Heart right ventricle (tissue), 16 donors: Measurements from ENCODE around the gene EGFLAM. TPM values are rescaled to one million over a fixed set of nuclear protein-coding genes. Genes with fewer than 3 reads are reported as not detected.

ENCODE experiments used
- ATAC-seq, 8 donors: fragments of 200-7000 bp; cut with Tn5 transposase; one replicate each; pipeline ENCODE4 v1.9.1; 2020; ENCODE audit warnings: mild to moderate bottlenecking in 8 of 8, moderate library complexity in 8 of 8, moderate number of reproducible peaks in 1 of 8
- DNase-seq, 2 donors: peaks; one replicate each; pipeline ENCODE4 v3.0.0-alpha.2; 2020
- H3K27ac ChIP-seq, 10 donors: fragments of 200-600 bp; sonication (generic) in 2 of 10; one replicate each; pipeline versions ENCODE4 v1.5.0 to v1.8.0; 2020 to 2022; ENCODE audit warnings: mild to moderate bottlenecking in 3 of 10
- H3K27me3 ChIP-seq, 7 donors: fragments of 200-600 bp; one replicate each; pipeline ENCODE4 v1.8.0; 2021 to 2022; ENCODE audit warnings: mild to moderate bottlenecking in 2 of 7
- H3K36me3 ChIP-seq, 9 donors: fragments of 200-600 bp; sonication (generic) in 1 of 9; one replicate each; pipeline versions ENCODE4 v1.5.0 to v1.8.0; 2020 to 2022; ENCODE audit warnings: mild to moderate bottlenecking in 2 of 9
- H3K4me1 ChIP-seq, 9 donors: fragments of 200-600 bp; sonication (generic) in 1 of 9; one replicate each; pipeline versions ENCODE4 v1.5.0 to v1.8.0; 2020 to 2022; ENCODE audit warnings: mild to moderate bottlenecking in 4 of 9
- H3K4me3 ChIP-seq, 10 donors: fragments of 200-600 bp; sonication (generic) in 2 of 10; one replicate each; pipeline versions ENCODE4 v1.5.0 to v1.8.0; 2020 to 2022; ENCODE audit warnings: mild to moderate bottlenecking in 7 of 10, moderate library complexity in 2 of 10
- H3K9me3 ChIP-seq, 11 donors: fragments of 200-600 bp in 10 of 11; sonication (generic) in 2 of 11; one replicate each; pipeline versions ENCODE4 v1.5.0 to v1.8.0; 2013 to 2022; ENCODE audit warnings: mild to moderate bottlenecking in 2 of 11, control low read depth in 1 of 11, moderate library complexity in 1 of 11
- CTCF ChIP-seq, 9 donors: fragments of 200-600 bp; sonication (generic) in 2 of 9; IDR thresholded peaks; one replicate each; pipeline versions ENCODE4 v1.5.0 to v1.8.0; 2021 to 2022; ENCODE audit warnings: antibody characterized with exemption in 9 of 9, mild to moderate bottlenecking in 5 of 9, moderate library complexity in 1 of 9
- WGBS, 2 donors: extraction: QIAGEN DNeasy Blood & Tissue Kit; methylation state at CpG; one replicate each; pipeline ENCODE4 v1.1.7; 2013; ENCODE audit warnings: inconsistent platforms in 1 of 2; 5-methylcytosine and 5-hydroxymethylcytosine counted together
- intact Hi-C, 10 donors: fragments of 100-400 bp; cut with DNase I; formaldehyde crosslinking; loops; one replicate each; pipeline versions ENCODE4 v1.11.1 to v1.14.2; 2022
- polyA plus RNA-seq, 2 donors: library from polyadenylated mRNA; stranded (reverse); fragments of 200-250 nt; gene quantifications; one replicate each; pipeline ENCODE4 v1.2.3, GENCODE V29; 2013
- total RNA-seq, 10 donors: library from RNA; stranded (reverse); fragmentation: NEBNext Ultra II Directional in 3 of 10; extraction: Animal tissue kit (Norgen Biotek cat#: 25700) in 3 of 10; gene quantifications; one replicate each; pipeline versions ENCODE4 v1.2.1 to v1.2.4, GENCODE V29; 2021 to 2023
- donor health status: Arrhythmogenic right ventricular cardiomyopathy.
- donor health status: ischemic (EF 13 %, LVEDD 7.1; RV severe dilation, severe dysfunction).
- donor health status: healthy with polysubstance abuse.
- donor health status: DM: no; HTN: yes; CAD: no.
- donor health status: DM: no; HTN: no; CAD: no.
- donor health status: ischemic (EF 25% LVEDD 6.9; RV normal size, moderate dysfunction).
- donor health status: ischemic (EF 25% LVEDD 5.7; RV mildly dilated, moderate dysfunction).
- donor health status: healthy.
- donor health status: DM: yes; HTN: yes; CAD: no.
- donor health status: Ischemic cardiomyopathy.
- donor health status: ischemic (EF 35%, LVEDD 5.7; RV mildly dilated, moderate dysfunction).
- donor health status: nonischemic (EF 11% LVEDD 7.7; RV severe dilation, severe dysfunction).
- donor health status: DM: yes; HTN: yes; CAD: no.
- donor health status: PGD.
- donor health status: ischemic (EF 29% LVEDD 5.4; RV normal size, mild dysfunction).
- donor health status: nonischemic (EF 23%, LVEDD 6.1; RV moderate dilation, normal function).

EGFLAM gene
- total and polyA plus RNA-seq, 12 donors: 3.4 to 15.3 (median 7.6) TPM

GRCh38 chr5:38259809-38260160 lies 1.4 kb downstream of the EGFLAM start:
- peak overlapping the region in 9 of 10 donors; percentile 1 to 67 (median 61) for H3K4me3 ChIP-seq
- H3K36me3 ChIP-seq: no peaks in the 10 kb centered on the region
- no peak for TF ChIP-seq CTCF (IDR thresholded peaks at IDR 0.05)
- H3K9me3 ChIP-seq: no peaks in the 10 kb centered on the region
- H3K27ac ChIP-seq: peak overlapping the region in 5 of 10 donors; percentile 30 to 78 (median 74)
- peaks cover 0 to 90% (median 58%) of the 10 kb centered on the region in 7 donors for H3K27me3 ChIP-seq
- intact Hi-C loops: loop anchor here in 3 of 10 donors (5.0 to 10.0 kb wide), 3 partner anchors 113 to 555 kb away; no protein-coding TSS in a partner anchor
- H3K4me1 ChIP-seq: peaks cover 0 to 25% (median 17%) of the 10 kb centered on the region in 9 donors
- ATAC-seq (no peak), DNase-seq (no peak)
- 50 to 53% methylated on average over 6 of the region's 6 CpGs for WGBS, 2 donors

DNA sequence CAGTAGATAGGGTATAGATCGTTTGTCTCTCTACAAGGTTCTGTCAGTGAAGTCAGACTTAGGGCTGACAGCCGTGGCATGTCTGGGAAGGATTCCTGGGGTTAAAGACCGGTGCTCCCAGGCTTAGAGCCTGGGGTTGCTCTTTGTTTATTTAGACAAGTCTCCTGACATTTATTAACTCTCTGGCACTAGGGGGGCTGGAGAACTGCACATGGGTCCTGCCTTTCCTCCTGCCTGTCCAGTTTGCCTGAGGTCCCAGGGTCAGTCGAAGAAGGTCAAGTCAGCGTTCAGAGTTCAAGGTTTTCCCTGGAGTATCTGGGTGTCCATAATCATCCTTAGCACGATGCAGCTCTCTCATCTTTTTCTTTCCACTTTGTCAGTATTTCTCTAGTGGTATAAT lies 5.6 kb downstream of the EGFLAM start:
- TF ChIP-seq CTCF (IDR thresholded peaks at IDR 0.05): no peak
- ATAC-seq: peak in 2 of 8 donors; percentile 41 to 47
- H3K27me3 ChIP-seq: peaks cover 0 to 84% (median 47%) of the 10 kb centered on the region in 7 donors
- WGBS, 2 donors: 30 to 38% methylated on average over 6 of the region's 6 CpGs
- no peak overlapping the region for H3K4me3 ChIP-seq
- no peaks in the 10 kb centered on the region for H3K36me3 ChIP-seq
- no peaks in the 10 kb centered on the region for H3K9me3 ChIP-seq
- H3K4me1 ChIP-seq: peaks cover 0 to 11% (median under 1%) of the 10 kb centered on the region in 9 donors
- peak in 1 of 2 donors; percentile 20 for DNase-seq
- intact Hi-C loops: loop anchor here in 3 of 10 donors (5.0 to 10.0 kb wide), 3 partner anchors 108 to 551 kb away; no protein-coding TSS in a partner anchor
- peak overlapping the region in 2 of 10 donors; percentile 45 to 50 for H3K27ac ChIP-seq

GRCh38 chr5:38265546-38266179 lies 7.3 kb downstream of the EGFLAM start:
- H3K27ac ChIP-seq: peak overlapping the region in 1 of 10 donors; percentile 6
- WGBS, 2 donors: 28 to 31% methylated on average over 13 of the region's 13 CpGs
- H3K36me3 ChIP-seq: no peaks in the 10 kb centered on the region
- no peaks in the 10 kb centered on the region for H3K9me3 ChIP-seq
- intact Hi-C loops: loop anchor here in 3 of 10 donors (5.0 to 10.0 kb wide), 3 partner anchors 42 to 549 kb away; no protein-coding TSS in a partner anchor
- peaks cover 0 to 74% (median 45%) of the 10 kb centered on the region in 7 donors for H3K27me3 ChIP-seq
- peak; percentile 56 to 86 (median 75) for TF ChIP-seq CTCF (IDR thresholded peaks at IDR 0.05)
- peaks cover 0 to 11% (median 0%) of the 10 kb centered on the region in 9 donors for H3K4me1 ChIP-seq
- DNase-seq: peak; percentile 27 to 67
- ATAC-seq: peak; percentile 70 to 84 (median 76)
- H3K4me3 ChIP-seq: no peak overlapping the region

- peaks cover 0 to 11% (median 0%) of the 10 kb centered on the region in 9 donors for H3K4me1 ChIP-seq
- H3K27ac ChIP-seq: no peak overlapping the region
- intact Hi-C loops: loop anchor here in 3 of 10 donors (5.0 to 10.0 kb wide), 3 partner anchors 40 to 547 kb away; no protein-coding TSS in a partner anchor
- TF ChIP-seq CTCF (IDR thresholded peaks at IDR 0.05): no peak
- WGBS, 2 donors: 64 to 65% methylated on average over 2 of the region's 2 CpGs
- H3K27me3 ChIP-seq: peaks cover 0 to 70% (median 42%) of the 10 kb centered on the region in 7 donors
- H3K4me3 ChIP-seq: no peak overlapping the region
- H3K9me3 ChIP-seq: peaks cover 0 to 3% (median 0%) of the 10 kb centered on the region in 11 donors
- ATAC-seq (no peak), DNase-seq (no peak)
- H3K36me3 ChIP-seq: no peaks in the 10 kb centered on the region
Observed at GRCh38 chr5:38267372-38267771, 9.0 kb downstream of the EGFLAM start.
